A673 (cell line): ENCODE data around the gene LRR1. TPM values are rescaled to one million over a fixed set of nuclear protein-coding genes. Genes with fewer than 3 reads are reported as not detected.

ENCODE experiments used
- BruUV-seq: library from RNA; stranded (reverse); fragments of 400-500 nt; replicated peaks from 2 replicates; lab custom pipeline; 2021; lab: Mats Ljungman, UMichigan
- CTCF ChIA-PET: fragments of 300-600 bp; sonication (Branson Sonifier 250); formaldehyde crosslinking; loops from one replicate; lab custom pipeline; 2022; ENCODE audit warnings: antibody characterized with exemption; lab: Charles Lee
- POLR2A ChIA-PET: fragments of 300-600 bp; sonication (Branson Sonifier 250); formaldehyde crosslinking; loops from one replicate; lab custom pipeline; 2022; ENCODE audit warnings: antibody characterized with exemption; ENCODE audit not compliant: low non-redundant PET; lab: Charles Lee
- DNase-seq: peaks from one replicate; pipeline ENCODE4 v3.0.0-alpha.2; 2015; ENCODE audit warnings: low spot score
- H3K27ac ChIP-seq: fragments of 200-600 bp; sonication (generic); 2 replicates; pipeline ENCODE4 v1.5.1; 2016; ENCODE audit warnings: mixed run types, low read depth, mild to moderate bottlenecking, mixed read lengths, antibody characterized with exemption, low read length; ENCODE audit not compliant: poor library complexity, severe bottlenecking
- H3K27me3 ChIP-seq: fragments of 200-600 bp; sonication (generic); replicated peaks from 2 replicates; pipeline ENCODE4 v1.6.1; 2017; ENCODE audit warnings: mixed run types, low read depth, mild to moderate bottlenecking, mixed read lengths, antibody characterized with exemption, low read length; ENCODE audit not compliant: insufficient read depth, poor library complexity
- H3K36me3 ChIP-seq: fragments of 200-600 bp; sonication (generic); 2 replicates; pipeline ENCODE4 v1.6.1; 2016; ENCODE audit warnings: mixed run types, mild to moderate bottlenecking, mixed read lengths, antibody characterized with exemption, low read length; ENCODE audit not compliant: insufficient read depth, poor library complexity, severe bottlenecking
- H3K4me1 ChIP-seq: fragments of 200-600 bp; sonication (generic); 2 replicates; pipeline ENCODE4 v1.6.1; 2017; ENCODE audit warnings: mixed run types, mild to moderate bottlenecking, mixed read lengths, antibody characterized with exemption, low read length; ENCODE audit not compliant: insufficient read depth, poor library complexity, severe bottlenecking
- H3K4me3 ChIP-seq: fragments of 200-600 bp; sonication (generic); 2 replicates; pipeline ENCODE4 v1.5.1; 2016; ENCODE audit warnings: low read depth, mixed run types, mild to moderate bottlenecking, mixed read lengths, low read length; ENCODE audit not compliant: poor library complexity, severe bottlenecking
- H3K9me3 ChIP-seq: fragments of 200-600 bp; sonication (generic); 2 replicates; pipeline ENCODE4 v1.6.1; 2016; ENCODE audit warnings: mixed run types, low read depth, mild to moderate bottlenecking, mixed read lengths, antibody characterized with exemption, low read length; ENCODE audit not compliant: poor library complexity, severe bottlenecking
- EZH2 ChIP-seq: fragments of 200-600 bp; sonication (generic); IDR thresholded peaks from 2 replicates; pipeline ENCODE4 v1.6.1; 2017; ENCODE audit warnings: borderline replicate concordance, low read depth, mild to moderate bottlenecking, mixed read lengths, antibody characterized with exemption, low read length; ENCODE audit not compliant: poor library complexity, severe bottlenecking
- intact Hi-C: fragments of 100-400 bp; cut with micrococcal nuclease; formaldehyde crosslinking; loops from one replicate; pipeline ENCODE4 v1.10.0; 2022; ENCODE audit not compliant: unreplicated experiment
- total RNA-seq: library from RNA; stranded (reverse); gene quantifications from 2 replicates; pipeline ENCODE4 v1.2.3, GENCODE V29; 2021
- TF ChIP-seq, protein P1 (sequence below): fragments of 300-800, 200-600 bp; sonication (generic); conservative IDR thresholded peaks from 2 replicates; pipeline ENCODE4 v1.5.1; 2017; ENCODE audit warnings: low read depth, mild to moderate bottlenecking, antibody characterized with exemption, low read length, moderate library complexity, mixed read lengths

LRR1 gene
- total RNA-seq, 1 experiment from 2014 or later = 49.2 TPM

GRCh38 chr14:49579841-49580240 is 18.9 kb upstream of the LRR1 start:
- H3K36me3 ChIP-seq = peaks cover 60% of the 10 kb centered on the region
- ChIA-PET CTCF (no interaction called here), POLR2A (no interaction called here)
- DNase-seq = no peak
- TF ChIP-seq EZH2 = no peak
- TF ChIP-seq, protein P1, sequence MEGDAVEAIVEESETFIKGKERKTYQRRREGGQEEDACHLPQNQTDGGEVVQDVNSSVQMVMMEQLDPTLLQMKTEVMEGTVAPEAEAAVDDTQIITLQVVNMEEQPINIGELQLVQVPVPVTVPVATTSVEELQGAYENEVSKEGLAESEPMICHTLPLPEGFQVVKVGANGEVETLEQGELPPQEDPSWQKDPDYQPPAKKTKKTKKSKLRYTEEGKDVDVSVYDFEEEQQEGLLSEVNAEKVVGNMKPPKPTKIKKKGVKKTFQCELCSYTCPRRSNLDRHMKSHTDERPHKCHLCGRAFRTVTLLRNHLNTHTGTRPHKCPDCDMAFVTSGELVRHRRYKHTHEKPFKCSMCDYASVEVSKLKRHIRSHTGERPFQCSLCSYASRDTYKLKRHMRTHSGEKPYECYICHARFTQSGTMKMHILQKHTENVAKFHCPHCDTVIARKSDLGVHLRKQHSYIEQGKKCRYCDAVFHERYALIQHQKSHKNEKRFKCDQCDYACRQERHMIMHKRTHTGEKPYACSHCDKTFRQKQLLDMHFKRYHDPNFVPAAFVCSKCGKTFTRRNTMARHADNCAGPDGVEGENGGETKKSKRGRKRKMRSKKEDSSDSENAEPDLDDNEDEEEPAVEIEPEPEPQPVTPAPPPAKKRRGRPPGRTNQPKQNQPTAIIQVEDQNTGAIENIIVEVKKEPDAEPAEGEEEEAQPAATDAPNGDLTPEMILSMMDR = no peak
- no peaks in the 10 kb centered on the region for H3K27me3 ChIP-seq
- no peak overlapping the region for H3K27ac ChIP-seq
- peaks cover 21% of the 10 kb centered on the region for H3K4me1 ChIP-seq
- H3K4me3 ChIP-seq = no peak overlapping the region
- BruUV-seq = no TSS peak
- intact Hi-C loops = no loop called here
- H3K9me3 ChIP-seq = no peaks in the 10 kb centered on the region

DNA sequence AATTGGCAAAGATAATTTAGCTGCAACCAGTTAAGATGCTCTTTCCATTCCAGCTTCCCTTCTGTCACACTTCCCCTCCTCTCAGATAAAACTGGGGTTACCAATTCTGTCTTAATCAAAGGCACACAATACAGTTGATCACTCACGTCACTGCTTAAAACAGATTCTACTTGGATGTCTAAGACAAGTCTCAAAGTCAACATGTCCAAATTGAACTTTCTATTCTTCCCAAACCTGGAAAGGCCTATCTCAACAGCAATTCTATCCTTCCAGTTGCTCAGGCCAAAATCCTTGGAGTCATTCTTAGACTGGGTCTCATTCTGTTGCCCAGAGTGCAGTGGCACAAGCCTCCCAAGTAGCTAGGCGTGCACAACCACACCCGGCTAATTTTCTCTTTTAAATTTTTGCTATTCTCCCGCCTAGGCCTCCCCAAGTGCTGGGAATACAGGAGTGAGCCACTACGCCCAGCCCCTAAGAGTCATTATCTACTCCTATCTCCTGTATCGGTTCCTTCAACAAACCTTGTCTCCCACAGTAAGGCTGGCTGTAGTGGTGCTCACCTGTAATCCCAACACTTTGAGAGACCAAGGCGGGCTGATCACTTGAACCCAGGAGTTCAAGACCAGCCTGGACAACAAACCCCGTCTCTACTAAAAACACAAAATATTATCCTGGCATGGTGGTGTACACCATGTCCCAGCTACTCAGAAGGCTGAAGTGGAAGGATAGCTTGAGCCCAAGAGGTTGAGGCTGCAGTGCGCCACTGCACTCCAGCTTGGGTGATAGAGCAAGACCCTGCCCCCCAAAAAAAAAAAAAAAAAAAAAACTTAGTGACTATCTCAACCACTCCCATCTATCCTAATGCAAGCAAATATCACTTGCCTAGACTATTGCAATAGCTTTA is 17.3 kb upstream of the LRR1 start:
- Histone ChIP-seq H3K27ac (no peak overlapping the region), H3K4me3 (no peak overlapping the region), H3K9me3 (no peaks in the 10 kb centered on the region), H3K27me3 (no peaks in the 10 kb centered on the region), H3K36me3 (peaks cover 52% of the 10 kb centered on the region), H3K4me1 (peaks cover 21% of the 10 kb centered on the region)
- TF ChIP-seq EZH2 = no peak
- TF ChIP-seq, protein P1 = no peak
- no TSS peak for BruUV-seq
- POLR2A ChIA-PET = no interaction called here
- no peak for DNase-seq
- CTCF ChIA-PET = no interaction called here
- intact Hi-C loops = no loop called here

- ChIA-PET POLR2A (no interaction called here), CTCF (no interaction called here)
- BruUV-seq = no TSS peak
- Histone ChIP-seq H3K27ac (peak overlapping the region; percentile 4), H3K4me1 (peaks cover 21% of the 10 kb centered on the region), H3K36me3 (peaks cover 43% of the 10 kb centered on the region), H3K4me3 (no peak overlapping the region), H3K9me3 (no peaks in the 10 kb centered on the region), H3K27me3 (no peaks in the 10 kb centered on the region)
- intact Hi-C loops = no loop called here
- no peak for DNase-seq
- no peak for TF ChIP-seq EZH2
These were observed 16.4 kb upstream of the LRR1 start for GRCh38 chr14:49582113-49582977.
